Hindlimb muscle (tissue), 1 donor: ENCODE measurements around the gene VWA5B1. TPM values are rescaled to one million over a fixed set of nuclear protein-coding genes. Genes with fewer than 3 reads are reported as not detected.

ENCODE experiments used
- DNase-seq: peaks from one replicate; pipeline ENCODE4 v3.0.0-alpha.2; 2013
- polyA plus RNA-seq: library from polyadenylated mRNA; unstranded; fragments of 120-200 nt; gene quantifications from one replicate; pipeline ENCODE4 v1.2.1, GENCODE V29; 2013; ENCODE audit not compliant: insufficient read length

VWA5B1 gene
- polyA plus RNA-seq, 1 donor, result 0.15 TPM

- DNase-seq, result peak; percentile 42
Observed at GRCh38 chr1:20367116-20367585, 76.5 kb downstream of the VWA5B1 start.

- no peak for DNase-seq
Observed at GRCh38 chr1:20367626-20368025, 77.0 kb downstream of the VWA5B1 start.

GRCh38 chr1:20368866-20369470 lies 78.3 kb downstream of the VWA5B1 start:
- no peak for DNase-seq

GRCh38 chr1:20370698-20371097 lies 80.0 kb downstream of the VWA5B1 start:
- no peak for DNase-seq

GRCh38 chr1:20371411-20371810 lies 80.7 kb downstream of the VWA5B1 start:
- DNase-seq, result no peak

- no peak for DNase-seq
Observed at GRCh38 chr1:20371883-20372282, 81.2 kb downstream of the VWA5B1 start.

GRCh38 chr1:20372676-20373075 lies 82.0 kb downstream of the VWA5B1 start:
- DNase-seq, result no peak

- no peak for DNase-seq
Observed at GRCh38 chr1:20373286-20373685, 82.6 kb downstream of the VWA5B1 start.

GRCh38 chr1:20373764-20374163 lies 83.1 kb downstream of the VWA5B1 start:
- DNase-seq, result no peak

- DNase-seq, result no peak
Observed at GRCh38 chr1:20375563-20375962, 84.9 kb downstream of the VWA5B1 start.

- no peak for DNase-seq
Observed at GRCh38 chr1:20376171-20376570, 85.5 kb downstream of the VWA5B1 start.

GRCh38 chr1:20376880-20377494 lies 86.3 kb downstream of the VWA5B1 start:
- DNase-seq, result no peak

- no peak for DNase-seq
Observed at GRCh38 chr1:20377516-20378270, 87.0 kb downstream of the VWA5B1 start.

GRCh38 chr1:20379075-20379474 lies 88.4 kb downstream of the VWA5B1 start:
- no peak for DNase-seq

GRCh38 chr1:20380175-20380574 lies 89.5 kb downstream of the VWA5B1 start:
- DNase-seq, result no peak

- DNase-seq, result no peak
Observed at GRCh38 chr1:20380616-20381035, 90.0 kb downstream of the VWA5B1 start.

GRCh38 chr1:20381045-20381641 lies 90.5 kb downstream of the VWA5B1 start:
- DNase-seq, result no peak

- no peak for DNase-seq
Observed at GRCh38 chr1:20381961-20382360, 91.3 kb downstream of the VWA5B1 start.

- no peak for DNase-seq
Observed at GRCh38 chr1:20382711-20383110, 92.0 kb downstream of the VWA5B1 start.

- no peak for DNase-seq
Observed at GRCh38 chr1:20383631-20384030, 93.0 kb downstream of the VWA5B1 start.

- no peak for DNase-seq
Observed at GRCh38 chr1:20385630-20386029, 95.0 kb downstream of the VWA5B1 start.

- no peak for DNase-seq
Observed at GRCh38 chr1:20386323-20387081, 95.8 kb downstream of the VWA5B1 start.

GRCh38 chr1:20389571-20389970 lies 98.9 kb downstream of the VWA5B1 start:
- no peak for DNase-seq
